HL-60 (cell line): ENCODE measurements around the gene XCR1.
"Not testable (repeated sequence)": the region's sequence is repeated elsewhere in the genome, so short reads cannot be mapped to it uniquely, and the experiment has no call there.

Source experiments
- DNase-seq, 2 experiments: peaks; one replicate each; pipeline ENCODE4 v3.0.0-alpha.2; 2010 to 2020; ENCODE audit warnings: low read depth in 1 of 2, low spot score in 1 of 2
- H3K27ac ChIP-seq: fragments of 250-450 bp; sonication (Bioruptor Pico); replicated peaks from 2 replicates; pipeline ENCODE4 v1.5.1; 2020; ENCODE audit warnings: mild to moderate bottlenecking, moderate library complexity
- H3K27me3 ChIP-seq: fragments of 250-450 bp; sonication (Bioruptor Pico); 2 replicates; pipeline ENCODE4 v1.5.1; 2021; ENCODE audit warnings: mild to moderate bottlenecking, moderate library complexity; ENCODE audit not compliant: insufficient read depth, poor library complexity, severe bottlenecking
- H3K4me3 ChIP-seq: replicated peaks from 2 replicates; pipeline ENCODE4 v1.5.1; 2011; ENCODE audit warnings: mild to moderate bottlenecking, control low read depth, low read length; ENCODE audit not compliant: insufficient read depth
- GABPA ChIP-seq: IDR thresholded peaks from 2 replicates; pipeline ENCODE4 v1.6.1; 2012; ENCODE audit warnings: low read depth
- POLR2AphosphoS5 ChIP-seq: IDR thresholded peaks from 2 replicates; pipeline ENCODE4 v1.6.1; 2012; ENCODE audit warnings: low read depth
- SPI1 ChIP-seq: IDR thresholded peaks from 2 replicates; pipeline ENCODE4 v1.6.1; 2012; ENCODE audit warnings: low read depth, mild to moderate bottlenecking, borderline replicate concordance
- TF ChIP-seq, protein P1 (sequence below): IDR thresholded peaks from 2 replicates; pipeline ENCODE4 v1.6.1; 2012; ENCODE audit warnings: low read depth; ENCODE audit not compliant: insufficient replicate concordance
- TF ChIP-seq, protein P2 (sequence below): IDR thresholded peaks from one replicate; pipeline ENCODE4 v1.5.1; 2011; ENCODE audit warnings: low read length, control low read depth, inconsistent platforms; ENCODE audit not compliant: insufficient read depth

The XCR1 gene

DNA sequence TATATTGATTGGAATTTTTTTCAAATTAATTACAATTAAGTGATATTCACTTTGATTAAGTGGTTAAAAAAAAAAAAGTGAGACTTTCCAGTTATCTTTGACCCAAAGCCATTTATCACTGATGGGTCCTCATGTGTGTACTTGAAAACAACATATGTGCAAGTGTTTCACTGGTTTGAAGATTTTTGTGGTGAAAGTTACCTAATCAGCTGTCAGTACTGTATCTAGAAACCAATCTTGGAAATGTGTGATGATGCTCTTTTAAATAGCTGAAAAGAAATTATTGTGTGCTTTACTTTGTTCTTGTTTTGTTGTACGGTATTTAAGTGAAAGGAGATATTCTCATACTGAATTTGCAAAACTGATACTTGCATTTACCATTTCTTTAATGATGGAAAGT lies 11.6 kb upstream of the XCR1 start:
- no peak for TF ChIP-seq GABPA
- no peak for TF ChIP-seq SPI1
- TF ChIP-seq, protein P1, sequence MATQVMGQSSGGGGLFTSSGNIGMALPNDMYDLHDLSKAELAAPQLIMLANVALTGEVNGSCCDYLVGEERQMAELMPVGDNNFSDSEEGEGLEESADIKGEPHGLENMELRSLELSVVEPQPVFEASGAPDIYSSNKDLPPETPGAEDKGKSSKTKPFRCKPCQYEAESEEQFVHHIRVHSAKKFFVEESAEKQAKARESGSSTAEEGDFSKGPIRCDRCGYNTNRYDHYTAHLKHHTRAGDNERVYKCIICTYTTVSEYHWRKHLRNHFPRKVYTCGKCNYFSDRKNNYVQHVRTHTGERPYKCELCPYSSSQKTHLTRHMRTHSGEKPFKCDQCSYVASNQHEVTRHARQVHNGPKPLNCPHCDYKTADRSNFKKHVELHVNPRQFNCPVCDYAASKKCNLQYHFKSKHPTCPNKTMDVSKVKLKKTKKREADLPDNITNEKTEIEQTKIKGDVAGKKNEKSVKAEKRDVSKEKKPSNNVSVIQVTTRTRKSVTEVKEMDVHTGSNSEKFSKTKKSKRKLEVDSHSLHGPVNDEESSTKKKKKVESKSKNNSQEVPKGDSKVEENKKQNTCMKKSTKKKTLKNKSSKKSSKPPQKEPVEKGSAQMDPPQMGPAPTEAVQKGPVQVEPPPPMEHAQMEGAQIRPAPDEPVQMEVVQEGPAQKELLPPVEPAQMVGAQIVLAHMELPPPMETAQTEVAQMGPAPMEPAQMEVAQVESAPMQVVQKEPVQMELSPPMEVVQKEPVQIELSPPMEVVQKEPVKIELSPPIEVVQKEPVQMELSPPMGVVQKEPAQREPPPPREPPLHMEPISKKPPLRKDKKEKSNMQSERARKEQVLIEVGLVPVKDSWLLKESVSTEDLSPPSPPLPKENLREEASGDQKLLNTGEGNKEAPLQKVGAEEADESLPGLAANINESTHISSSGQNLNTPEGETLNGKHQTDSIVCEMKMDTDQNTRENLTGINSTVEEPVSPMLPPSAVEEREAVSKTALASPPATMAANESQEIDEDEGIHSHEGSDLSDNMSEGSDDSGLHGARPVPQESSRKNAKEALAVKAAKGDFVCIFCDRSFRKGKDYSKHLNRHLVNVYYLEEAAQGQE, result no peak
- TF ChIP-seq POLR2AphosphoS5, result no peak
- TF ChIP-seq, protein P2, sequence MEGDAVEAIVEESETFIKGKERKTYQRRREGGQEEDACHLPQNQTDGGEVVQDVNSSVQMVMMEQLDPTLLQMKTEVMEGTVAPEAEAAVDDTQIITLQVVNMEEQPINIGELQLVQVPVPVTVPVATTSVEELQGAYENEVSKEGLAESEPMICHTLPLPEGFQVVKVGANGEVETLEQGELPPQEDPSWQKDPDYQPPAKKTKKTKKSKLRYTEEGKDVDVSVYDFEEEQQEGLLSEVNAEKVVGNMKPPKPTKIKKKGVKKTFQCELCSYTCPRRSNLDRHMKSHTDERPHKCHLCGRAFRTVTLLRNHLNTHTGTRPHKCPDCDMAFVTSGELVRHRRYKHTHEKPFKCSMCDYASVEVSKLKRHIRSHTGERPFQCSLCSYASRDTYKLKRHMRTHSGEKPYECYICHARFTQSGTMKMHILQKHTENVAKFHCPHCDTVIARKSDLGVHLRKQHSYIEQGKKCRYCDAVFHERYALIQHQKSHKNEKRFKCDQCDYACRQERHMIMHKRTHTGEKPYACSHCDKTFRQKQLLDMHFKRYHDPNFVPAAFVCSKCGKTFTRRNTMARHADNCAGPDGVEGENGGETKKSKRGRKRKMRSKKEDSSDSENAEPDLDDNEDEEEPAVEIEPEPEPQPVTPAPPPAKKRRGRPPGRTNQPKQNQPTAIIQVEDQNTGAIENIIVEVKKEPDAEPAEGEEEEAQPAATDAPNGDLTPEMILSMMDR, result no peak
- H3K27ac ChIP-seq, result no peak overlapping the region
- H3K27me3 ChIP-seq, result no peaks in the 10 kb centered on the region
- H3K4me3 ChIP-seq, result no peak overlapping the region
- no peak for DNase-seq

DNA sequence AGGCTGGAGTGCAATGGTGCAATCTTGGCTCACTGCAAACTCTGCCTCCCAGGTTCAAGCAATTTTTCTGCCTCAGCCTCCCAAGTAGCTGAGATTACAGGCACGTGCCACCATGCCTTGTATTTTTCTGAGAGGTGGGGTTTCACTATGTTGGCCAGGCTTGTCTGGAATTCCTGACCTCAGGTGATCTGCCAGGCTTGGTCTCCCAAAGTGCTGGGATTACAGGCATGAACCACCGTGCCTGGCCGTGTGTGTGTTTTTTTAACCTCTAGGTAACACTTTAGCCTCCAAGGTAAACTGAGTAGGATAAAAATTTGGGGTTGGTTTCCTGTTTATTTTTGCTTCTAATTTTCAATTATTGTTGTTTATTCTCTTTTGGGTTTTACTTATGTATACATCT lies 10.8 kb upstream of the XCR1 start:
- not testable (repeated sequence) for H3K4me3 ChIP-seq, DNase-seq, H3K27ac ChIP-seq, H3K27me3 ChIP-seq

DNA sequence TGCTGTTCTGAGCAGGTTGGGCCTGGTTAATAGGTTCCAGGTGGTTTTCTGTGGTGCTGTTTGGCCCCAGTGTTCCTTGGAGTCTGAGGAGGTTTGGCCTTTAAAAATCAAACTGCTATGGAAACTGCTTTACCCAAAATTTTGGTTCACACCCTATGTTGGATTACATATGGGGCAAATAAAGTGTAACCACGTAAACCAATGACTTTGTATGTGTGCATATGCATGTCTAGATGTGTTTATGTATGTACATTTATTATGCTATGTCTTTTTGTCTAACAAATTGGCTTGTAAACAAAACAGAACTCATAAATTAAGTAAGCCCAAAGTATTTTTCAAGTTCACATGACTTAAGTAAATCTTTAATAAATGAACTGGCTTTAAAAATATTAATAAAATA lies 8.9 kb upstream of the XCR1 start:
- Histone ChIP-seq H3K27ac (no peak overlapping the region), H3K4me3 (no peak overlapping the region), H3K27me3 (no peaks in the 10 kb centered on the region)
- DNase-seq, result no peak
- TF ChIP-seq, protein P2, result no peak
- TF ChIP-seq, protein P1, result no peak
- TF ChIP-seq GABPA (no peak), SPI1 (no peak), POLR2AphosphoS5 (no peak)

DNA sequence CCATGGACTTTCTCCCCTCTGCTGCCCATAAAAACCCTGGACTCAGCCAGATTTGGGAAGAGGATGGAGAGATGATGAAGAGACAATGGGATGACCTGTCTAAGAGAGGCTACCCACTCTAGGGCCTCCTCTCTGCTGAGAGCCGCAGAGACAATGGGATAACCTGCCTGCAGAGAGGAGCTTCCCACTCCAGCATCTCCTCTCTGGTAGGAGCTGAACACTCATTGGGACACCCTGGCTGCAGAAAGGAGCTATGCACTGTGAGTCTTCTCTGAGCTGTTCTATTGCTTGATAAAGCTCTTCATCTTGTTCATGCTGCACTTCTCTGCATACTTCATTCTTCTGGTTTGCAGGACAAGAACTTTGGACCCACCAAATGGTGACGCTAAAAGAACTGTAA lies 4.5 kb upstream of the XCR1 start:
- Histone ChIP-seq H3K27ac (no peak overlapping the region), H3K4me3 (no peak overlapping the region), H3K27me3 (no peaks in the 10 kb centered on the region)
- DNase-seq, result no peak
- TF ChIP-seq POLR2AphosphoS5 (no peak), SPI1 (no peak), GABPA (no peak)
- TF ChIP-seq, protein P2, result no peak
- TF ChIP-seq, protein P1, result no peak
